HCT116 (cell line): ENCODE measurements around the gene GDPD3.

Experiments used
- ATF3 ChIP-seq: IDR thresholded peaks from 2 replicates; pipeline ENCODE4 v1.6.1; 2012
- CBX3 ChIP-seq: IDR thresholded peaks from 2 replicates; pipeline ENCODE4 v1.6.1; 2012; ENCODE audit warnings: low read depth
- CEBPB ChIP-seq: IDR thresholded peaks from 2 replicates; pipeline ENCODE4 v1.6.1; 2012; ENCODE audit warnings: low read depth
- CTCF ChIP-seq, 3 experiments: fragments of 200-600 bp in 1 of 3; sonication (generic) in 1 of 3; IDR thresholded peaks in 2 of 3; conservative IDR thresholded peaks in 1 of 3; 2 replicates each; pipeline ENCODE4 v1.5.1; 2012 to 2017; ENCODE audit warnings: low read depth in 2 of 3, low read length in 2 of 3, antibody characterized with exemption in 1 of 3, borderline replicate concordance in 1 of 3, control low read depth in 1 of 3, mild to moderate bottlenecking in 1 of 3, mixed read lengths in 1 of 3, mixed run types in 1 of 3, moderate library complexity in 1 of 3; ENCODE audit not compliant: insufficient read depth in 1 of 3
- EZH2 ChIP-seq: fragments of 200-600 bp; sonication (generic); IDR thresholded peaks from 2 replicates; pipeline ENCODE4 v1.6.1; 2017; ENCODE audit warnings: antibody characterized with exemption, mixed run types
- POLR2A ChIP-seq: IDR thresholded peaks from 2 replicates; pipeline ENCODE4 v1.7.0; 2011; ENCODE audit warnings: borderline replicate concordance; ENCODE audit not compliant: insufficient read depth, insufficient read length; ENCODE audit errors: extremely low read depth
- SRF ChIP-seq: IDR thresholded peaks from 2 replicates; pipeline ENCODE4 v1.6.1; 2012; ENCODE audit warnings: low read depth
- YY1 ChIP-seq: IDR thresholded peaks from 2 replicates; pipeline ENCODE4 v1.6.1; 2011; ENCODE audit warnings: low read length, low read depth, moderate library complexity, mild to moderate bottlenecking; ENCODE audit not compliant: insufficient replicate concordance; ENCODE audit errors: extremely low read depth
- TF ChIP-seq, protein P1 (sequence below): IDR thresholded peaks from 2 replicates; pipeline ENCODE4 v1.6.1; 2012; ENCODE audit warnings: low read depth
- TF ChIP-seq, protein P2 (sequence below): IDR thresholded peaks from 2 replicates; pipeline ENCODE4 v1.6.1; 2012

- TF ChIP-seq CTCF (IDR thresholded peaks at IDR 0.05 in 2 of 3, conservative IDR thresholded peaks at IDR 0.05 in 1 of 3; ENCODE audit: borderline replicate concordance in 1 of 3, insufficient read depth in 1 of 3, low read depth in 2 of 3, low read length in 2 of 3) (no peak), POLR2A (no peak), EZH2 (no peak), ATF3 (no peak), CEBPB (no peak), CBX3 (no peak), YY1 (no peak), SRF (no peak)
- TF ChIP-seq, protein P1, sequence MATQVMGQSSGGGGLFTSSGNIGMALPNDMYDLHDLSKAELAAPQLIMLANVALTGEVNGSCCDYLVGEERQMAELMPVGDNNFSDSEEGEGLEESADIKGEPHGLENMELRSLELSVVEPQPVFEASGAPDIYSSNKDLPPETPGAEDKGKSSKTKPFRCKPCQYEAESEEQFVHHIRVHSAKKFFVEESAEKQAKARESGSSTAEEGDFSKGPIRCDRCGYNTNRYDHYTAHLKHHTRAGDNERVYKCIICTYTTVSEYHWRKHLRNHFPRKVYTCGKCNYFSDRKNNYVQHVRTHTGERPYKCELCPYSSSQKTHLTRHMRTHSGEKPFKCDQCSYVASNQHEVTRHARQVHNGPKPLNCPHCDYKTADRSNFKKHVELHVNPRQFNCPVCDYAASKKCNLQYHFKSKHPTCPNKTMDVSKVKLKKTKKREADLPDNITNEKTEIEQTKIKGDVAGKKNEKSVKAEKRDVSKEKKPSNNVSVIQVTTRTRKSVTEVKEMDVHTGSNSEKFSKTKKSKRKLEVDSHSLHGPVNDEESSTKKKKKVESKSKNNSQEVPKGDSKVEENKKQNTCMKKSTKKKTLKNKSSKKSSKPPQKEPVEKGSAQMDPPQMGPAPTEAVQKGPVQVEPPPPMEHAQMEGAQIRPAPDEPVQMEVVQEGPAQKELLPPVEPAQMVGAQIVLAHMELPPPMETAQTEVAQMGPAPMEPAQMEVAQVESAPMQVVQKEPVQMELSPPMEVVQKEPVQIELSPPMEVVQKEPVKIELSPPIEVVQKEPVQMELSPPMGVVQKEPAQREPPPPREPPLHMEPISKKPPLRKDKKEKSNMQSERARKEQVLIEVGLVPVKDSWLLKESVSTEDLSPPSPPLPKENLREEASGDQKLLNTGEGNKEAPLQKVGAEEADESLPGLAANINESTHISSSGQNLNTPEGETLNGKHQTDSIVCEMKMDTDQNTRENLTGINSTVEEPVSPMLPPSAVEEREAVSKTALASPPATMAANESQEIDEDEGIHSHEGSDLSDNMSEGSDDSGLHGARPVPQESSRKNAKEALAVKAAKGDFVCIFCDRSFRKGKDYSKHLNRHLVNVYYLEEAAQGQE = no peak
- TF ChIP-seq, protein P2, sequence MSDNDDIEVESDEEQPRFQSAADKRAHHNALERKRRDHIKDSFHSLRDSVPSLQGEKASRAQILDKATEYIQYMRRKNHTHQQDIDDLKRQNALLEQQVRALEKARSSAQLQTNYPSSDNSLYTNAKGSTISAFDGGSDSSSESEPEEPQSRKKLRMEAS = no peak
Measured at GRCh38 chr16:30090610-30091331, 22.6 kb downstream of the GDPD3 start.
